SW 1271 (cell line): ENCODE measurements around the gene ASCC1.
"Not testable (repeated sequence)": the region's sequence is repeated elsewhere in the genome, so short reads cannot be mapped to it uniquely, and the experiment has no call there.

Experiments used
- DNase-seq, 2 experiments: peaks; one replicate each; lab custom pipeline; 2025; lab: John Stamatoyannopoulos, UW

Gene ASCC1

DNA sequence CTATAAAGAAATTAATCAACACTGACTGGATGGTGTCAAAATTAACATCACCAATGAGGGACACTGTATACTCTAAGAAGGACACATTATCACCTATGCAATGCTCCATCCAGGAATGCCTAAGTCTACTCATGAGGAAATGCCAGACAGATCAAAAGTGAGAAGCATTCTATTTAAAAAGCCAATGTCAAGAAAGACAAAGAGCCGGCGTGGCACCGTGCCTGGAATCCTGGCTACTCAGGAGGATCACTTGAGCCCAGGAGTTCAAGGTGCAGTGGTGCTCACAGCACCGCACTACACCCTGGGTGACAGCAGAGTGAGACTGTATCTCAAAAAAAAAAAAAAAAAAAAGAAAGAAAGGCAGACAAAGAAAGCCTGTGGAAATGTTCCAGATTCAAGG lies 45.8 kb downstream of the ASCC1 start:
- DNase-seq: peak in 1 of 2 experiments; percentile 6

DNA sequence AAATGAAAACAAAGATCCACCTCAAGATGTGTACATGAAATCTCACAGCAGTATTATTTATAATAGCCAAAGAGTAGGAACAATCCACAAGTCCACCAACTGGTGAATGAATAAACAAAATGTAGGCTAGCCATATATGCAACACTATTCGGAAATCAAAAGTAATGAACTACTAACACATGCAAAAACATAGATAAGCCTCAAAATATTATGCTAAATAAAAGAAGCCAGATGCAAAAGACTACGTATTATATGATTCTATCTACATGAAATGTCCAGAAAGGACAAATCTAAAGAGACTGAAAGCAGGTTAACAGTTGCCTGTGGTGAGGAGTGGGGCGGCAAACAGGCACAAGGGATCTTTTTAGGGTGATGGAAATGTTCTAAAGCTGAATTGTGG lies 49.0 kb downstream of the ASCC1 start:
- DNase-seq: no peak

- DNase-seq: no peak
Measured at GRCh38 chr10:72164617-72165016, 51.5 kb downstream of the ASCC1 start.

- no peak for DNase-seq
Measured at GRCh38 chr10:72162978-72163377, 53.1 kb downstream of the ASCC1 start.

DNA sequence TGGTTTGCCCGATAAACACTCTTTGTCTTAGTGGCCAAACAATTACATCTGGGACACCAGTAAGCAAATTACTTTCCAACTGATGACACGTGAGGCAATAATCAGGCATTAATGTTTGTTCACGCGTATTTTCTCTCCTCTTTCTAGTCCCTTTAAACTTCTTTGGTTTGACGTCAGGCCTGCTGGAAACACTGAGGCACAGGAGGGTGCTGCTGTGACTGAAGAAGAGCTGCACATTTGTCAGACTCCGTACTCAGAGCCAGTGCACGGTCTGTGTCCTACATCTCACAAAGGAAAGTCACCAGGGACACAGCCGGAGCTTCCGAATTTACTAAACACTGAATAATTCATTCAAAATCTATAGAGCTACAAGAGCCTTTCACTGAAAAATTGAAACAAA lies 57.9 kb downstream of the ASCC1 start:
- no peak for DNase-seq

DNA sequence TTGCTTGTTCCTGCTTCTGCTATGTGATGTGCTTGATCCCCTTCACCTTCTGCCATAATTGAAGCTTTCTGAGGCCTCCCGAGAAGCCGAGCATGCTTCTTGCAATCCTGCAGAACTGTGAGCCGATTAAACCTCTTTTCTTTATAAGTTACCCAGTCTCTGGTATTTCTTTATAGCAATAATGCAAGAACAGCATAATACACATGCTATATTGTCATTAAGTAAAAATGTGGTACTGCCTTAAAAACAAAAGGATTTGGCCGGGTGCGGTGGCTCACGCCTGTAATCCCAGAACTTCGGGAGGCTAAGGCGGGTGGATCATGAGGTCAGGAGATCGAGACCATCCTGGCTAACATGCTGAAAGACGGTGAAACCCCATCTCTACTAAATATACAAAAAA lies 59.9 kb downstream of the ASCC1 start:
- DNase-seq: no peak

- no peak for DNase-seq
Measured at GRCh38 chr10:72152286-72152685, 63.8 kb downstream of the ASCC1 start.

- DNase-seq: not testable (repeated sequence)
Measured at GRCh38 chr10:72150746-72151478, 65.2 kb downstream of the ASCC1 start.

DNA sequence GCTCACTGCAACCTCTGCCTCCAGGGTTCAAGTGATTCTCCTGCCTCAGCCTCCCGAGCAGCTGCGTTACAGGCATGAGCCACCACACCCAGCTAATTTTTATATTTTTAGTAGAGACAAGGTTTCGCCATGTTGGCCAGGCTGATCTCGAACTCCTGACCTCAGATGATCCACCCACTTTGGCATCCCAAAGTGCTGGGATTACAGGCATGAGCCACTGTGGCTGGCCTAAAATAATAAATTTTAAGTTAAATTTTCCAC lies 68.8 kb downstream of the ASCC1 start:
- DNase-seq: not testable (repeated sequence)

DNA sequence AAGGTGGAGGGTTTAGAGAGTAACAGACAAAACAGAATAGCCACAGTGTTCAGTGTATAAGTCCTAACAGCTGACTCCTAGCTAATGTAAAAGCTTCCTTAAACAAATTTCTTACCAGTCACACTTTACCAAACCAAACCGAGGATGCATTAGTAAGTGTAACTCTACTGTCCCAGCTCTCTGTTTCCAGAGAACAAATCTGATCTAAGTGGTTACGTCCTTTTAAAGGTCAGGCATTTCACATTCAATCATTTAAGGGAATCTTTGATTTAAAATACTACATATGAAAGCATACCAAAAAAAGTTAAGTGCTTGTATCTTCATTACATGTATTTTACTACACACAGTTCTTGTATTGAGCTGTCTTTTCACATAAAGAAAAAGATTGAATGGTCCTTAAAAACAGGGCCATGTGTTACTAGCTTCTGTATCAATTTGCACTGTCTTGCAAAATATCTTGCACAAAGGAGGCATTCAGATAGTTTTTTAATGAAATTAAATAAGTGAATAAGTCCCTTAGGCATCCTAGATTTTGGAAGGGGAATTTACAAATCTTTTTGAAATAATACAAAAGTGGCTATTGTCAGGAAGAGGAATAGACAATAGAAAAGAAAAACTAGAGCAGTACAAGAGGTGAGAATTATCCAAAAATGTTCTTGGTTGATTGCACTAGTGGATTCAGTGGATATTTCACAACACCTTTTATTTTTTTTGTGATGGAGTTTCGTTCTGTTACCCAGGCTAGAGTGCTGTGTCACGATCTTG lies 69.3 kb downstream of the ASCC1 start:
- no peak for DNase-seq

DNA sequence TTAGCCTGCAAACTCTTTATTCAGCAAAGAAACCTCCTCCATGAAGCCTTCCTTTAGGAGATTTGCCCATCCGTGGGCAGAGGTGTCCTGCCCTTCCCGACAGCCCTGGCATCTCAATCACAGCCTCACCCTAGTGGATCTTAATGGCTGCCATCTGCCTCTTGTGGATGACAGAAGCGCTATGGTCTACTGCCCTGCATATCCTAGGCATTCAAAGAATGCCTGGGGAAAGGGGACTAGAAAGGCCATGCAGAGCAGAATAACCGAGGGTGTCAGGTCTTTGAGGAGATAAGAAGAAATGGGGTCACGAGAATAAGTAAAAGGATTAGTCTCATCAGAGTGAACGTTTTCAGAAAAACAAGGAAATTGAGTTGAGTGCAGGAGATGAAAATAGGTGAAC lies 70.0 kb downstream of the ASCC1 start:
- DNase-seq: no peak

DNA sequence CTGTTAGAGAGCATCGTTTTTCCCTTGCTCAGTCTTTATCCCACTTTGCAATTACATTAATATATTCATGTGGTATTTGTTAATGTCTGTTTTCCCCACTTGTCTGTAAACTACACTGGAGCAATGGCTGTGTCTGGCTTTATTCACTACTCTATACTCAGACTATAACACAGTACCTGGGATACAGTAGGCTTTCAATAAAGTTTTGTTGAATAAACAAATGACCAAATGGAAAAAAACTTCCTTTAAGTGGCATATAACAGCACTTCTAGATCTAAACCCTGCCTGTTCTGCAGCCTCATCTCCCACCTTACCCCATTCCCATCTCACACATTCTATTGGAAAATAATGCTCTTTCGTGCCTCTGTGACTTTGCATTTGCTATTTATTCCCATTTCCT lies 70.4 kb downstream of the ASCC1 start:
- DNase-seq: no peak

GRCh38 chr10:72140850-72141249 lies 75.2 kb downstream of the ASCC1 start:
- no peak for DNase-seq

GRCh38 chr10:72140174-72140573 lies 75.9 kb downstream of the ASCC1 start:
- no peak for DNase-seq

DNA sequence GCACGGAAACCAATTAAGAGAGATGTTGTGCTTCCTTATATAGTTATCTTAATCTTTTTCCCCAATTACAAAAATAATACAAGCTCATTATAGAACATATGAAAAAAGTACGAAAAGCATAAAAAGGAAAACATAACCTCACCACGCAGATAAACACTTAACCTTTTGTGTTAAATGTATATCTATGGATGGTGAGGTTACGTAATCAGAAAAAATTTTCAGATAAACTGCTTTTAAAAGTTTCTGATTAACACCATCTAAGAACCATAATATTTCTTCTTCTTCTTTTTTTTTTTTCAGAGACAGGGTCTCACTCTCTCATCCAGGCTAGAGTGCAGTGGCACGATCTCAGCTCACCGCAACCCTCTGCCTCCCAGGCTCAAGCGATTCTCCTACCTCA lies 78.5 kb downstream of the ASCC1 start:
- DNase-seq: no peak

- not testable (repeated sequence) for DNase-seq
Measured at GRCh38 chr10:72136225-72136624, 79.9 kb downstream of the ASCC1 start.

GRCh38 chr10:72134785-72135767 lies 81.0 kb downstream of the ASCC1 start:
- DNase-seq: no peak

DNA sequence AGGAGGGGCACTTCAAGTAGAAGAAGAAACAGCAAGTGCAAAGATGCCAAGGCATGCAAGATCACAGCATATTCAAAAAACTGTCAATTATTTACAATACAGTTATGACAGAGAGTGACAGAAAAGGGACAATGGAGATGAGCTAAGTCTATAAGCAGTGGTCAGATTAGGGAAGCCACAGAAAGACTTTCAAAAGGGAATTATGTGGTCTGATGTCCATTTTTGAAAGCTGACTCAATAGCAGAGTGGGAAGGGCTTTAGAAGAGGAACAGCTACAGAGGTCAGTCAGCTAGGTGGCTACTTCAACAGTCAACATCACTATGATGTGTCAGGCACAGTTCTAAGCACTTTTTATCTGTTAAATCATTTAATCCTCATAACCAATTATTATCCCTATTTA lies 82.6 kb downstream of the ASCC1 start:
- DNase-seq: no peak

GRCh38 chr10:72132854-72133253 lies 83.2 kb downstream of the ASCC1 start:
- DNase-seq: no peak

DNA sequence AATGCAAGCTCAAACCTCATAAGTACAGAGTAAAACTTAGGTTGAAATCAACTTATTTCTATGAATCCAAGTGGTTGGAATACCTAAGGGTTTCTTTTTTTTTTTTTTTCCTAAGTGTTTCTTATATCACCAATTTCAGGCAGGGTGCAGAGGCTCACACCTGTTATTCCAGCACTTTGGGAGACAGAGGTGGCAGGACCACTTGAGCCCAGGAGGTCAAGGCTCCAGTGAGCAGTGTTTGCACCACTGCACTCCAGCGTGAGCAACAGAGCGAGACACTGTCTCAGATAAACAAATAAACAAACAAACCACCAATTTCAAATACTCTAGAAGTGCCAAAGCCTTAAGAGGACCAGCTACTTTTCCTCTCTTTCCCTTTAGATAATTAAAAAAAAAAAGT lies 88.5 kb downstream of the ASCC1 start:
- no peak for DNase-seq

DNA sequence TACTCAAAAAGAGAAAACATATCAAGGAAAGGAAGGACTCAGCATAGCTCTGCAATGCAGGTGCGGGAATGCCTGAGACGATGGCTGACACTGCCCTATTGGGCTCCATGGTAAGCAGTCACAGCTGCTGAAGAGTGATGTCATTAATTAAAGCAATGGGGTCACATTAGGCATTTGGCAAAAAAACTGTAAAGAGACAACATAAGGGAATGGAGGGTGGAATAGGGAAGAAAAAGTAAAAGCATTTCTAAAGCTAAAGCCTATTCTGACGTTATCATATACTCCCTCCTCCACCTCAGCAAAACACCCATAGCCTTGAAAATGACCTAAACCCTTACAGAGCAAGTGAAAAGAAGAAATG lies 89.2 kb downstream of the ASCC1 start:
- DNase-seq: no peak

DNA sequence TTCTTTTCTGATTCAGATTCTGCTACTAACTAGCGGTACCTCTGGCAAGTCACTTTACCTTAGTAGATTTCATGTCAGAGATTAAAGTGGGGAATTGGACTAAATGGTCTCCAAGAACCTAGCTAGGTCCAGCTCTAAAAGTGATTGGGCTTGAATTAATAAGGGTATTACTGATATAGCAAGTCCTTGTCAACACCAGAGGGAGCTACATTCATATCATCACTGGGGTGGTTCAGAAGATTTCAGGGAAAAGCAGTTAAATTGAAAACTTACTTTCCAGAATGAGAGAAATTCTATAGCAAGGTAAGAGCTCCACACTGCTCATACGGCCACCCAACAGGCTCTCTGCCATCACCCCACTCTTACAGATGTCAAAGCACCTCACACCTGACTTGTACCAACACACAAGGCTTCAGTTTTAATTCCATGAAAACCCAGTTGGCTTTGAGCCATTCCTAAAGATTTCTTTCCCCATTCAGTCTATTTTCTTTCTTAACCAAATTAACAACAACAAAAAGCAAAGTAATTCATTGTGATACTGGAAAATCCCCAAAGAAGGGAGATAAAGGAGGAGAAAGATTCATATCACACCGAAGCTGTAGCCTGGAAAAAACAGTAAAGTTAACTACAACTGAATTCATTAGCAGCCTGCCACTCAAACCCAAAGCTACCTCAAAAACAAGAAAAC lies 89.7 kb downstream of the ASCC1 start:
- peak in 1 of 2 experiments; percentile 19 for DNase-seq
